IMR-90 (cell line): ENCODE results near the gene SBF2. TPM values are rescaled to one million over a fixed set of nuclear protein-coding genes. Genes with fewer than 3 reads are reported as not detected.

Source experiments
- ATAC-seq: fragments of 200-7000 bp; cut with Tn5 transposase; 2 replicates; pipeline ENCODE4 v1.9.1; 2020; ENCODE audit warnings: low read depth, mild to moderate bottlenecking, moderate library complexity
- BruUV-seq: library from RNA; stranded (reverse); fragments of 400-500 nt; replicated peaks from 2 replicates; lab custom pipeline; 2021; lab: Mats Ljungman, UMichigan
- CTCF ChIA-PET: fragments of 300-600 bp; formaldehyde crosslinking; extraction: SDS; loops from one replicate; lab custom pipeline; 2021; ENCODE audit warnings: antibody characterized with exemption; lab: Yijun Ruan, JAX
- POLR2A ChIA-PET: fragments of 300-600 bp; sonication (Branson Sonifier 250); formaldehyde crosslinking; loops from one replicate; lab custom pipeline; 2022; ENCODE audit warnings: antibody characterized with exemption; ENCODE audit not compliant: unreplicated experiment; lab: Charles Lee
- DNase-seq: peaks from one replicate; pipeline ENCODE4 v3.0.0; 2013
- H2AFZ ChIP-seq: replicated peaks from 2 replicates; pipeline ENCODE3; 2013; ENCODE audit warnings: low read length, mild to moderate bottlenecking; ENCODE audit not compliant: poor library complexity
- H2AK5ac ChIP-seq: 2 replicates; pipeline ENCODE4 v1.6.1; 2013; ENCODE audit warnings: low read depth, low read length, inconsistent platforms
- H2AK9ac ChIP-seq: replicated peaks from 2 replicates; pipeline ENCODE3; 2013; ENCODE audit warnings: mild to moderate bottlenecking, low read depth, low read length, moderate library complexity; ENCODE audit not compliant: poor library complexity
- H2BK120ac ChIP-seq: 2 replicates; pipeline ENCODE4 v1.6.1; 2013; ENCODE audit warnings: low read depth, low read length, inconsistent platforms
- H2BK15ac ChIP-seq: 3 replicates; pipeline ENCODE4 v1.6.1; 2013; ENCODE audit warnings: low read depth, low read length, inconsistent platforms
- H2BK20ac ChIP-seq: 2 replicates; pipeline ENCODE4 v1.6.1; 2013; ENCODE audit warnings: low read depth, mild to moderate bottlenecking, inconsistent platforms, low read length, moderate library complexity
- H2BK5ac ChIP-seq: 2 replicates; pipeline ENCODE4 v1.6.1; 2013; ENCODE audit warnings: mild to moderate bottlenecking, low read depth, low read length, inconsistent platforms; ENCODE audit not compliant: poor library complexity, severe bottlenecking
- H3K14ac ChIP-seq: replicated peaks from 2 replicates; pipeline ENCODE4 v1.6.1; 2013; ENCODE audit warnings: low read depth, low read length, inconsistent platforms
- H3K18ac ChIP-seq: 2 replicates; pipeline ENCODE4 v1.6.1; 2013; ENCODE audit warnings: low read depth, low read length, control low read depth
- H3K23ac ChIP-seq: 2 replicates; pipeline ENCODE4 v1.6.1; 2013; ENCODE audit warnings: low read depth, low read length, inconsistent platforms
- H3K27ac ChIP-seq: 2 replicates; pipeline ENCODE4 v1.5.1; 2013; ENCODE audit warnings: mild to moderate bottlenecking, control low read depth, low read length; ENCODE audit not compliant: insufficient read depth
- H3K27me3 ChIP-seq: 2 replicates; pipeline ENCODE4 v1.6.1; 2013; ENCODE audit warnings: low read length; ENCODE audit not compliant: control insufficient read depth, insufficient read depth
- H3K36me3 ChIP-seq: 2 replicates; pipeline ENCODE4 v1.6.1; 2013; ENCODE audit warnings: low read length, mixed read lengths; ENCODE audit not compliant: control insufficient read depth, insufficient read depth
- H3K4ac ChIP-seq: 2 replicates; pipeline ENCODE4 v1.6.1; 2013; ENCODE audit warnings: low read depth, low read length, inconsistent platforms
- H3K4me1 ChIP-seq: 2 replicates; pipeline ENCODE4 v1.6.1; 2013; ENCODE audit warnings: low read length, mixed read lengths; ENCODE audit not compliant: control insufficient read depth, insufficient read depth
- H3K4me2 ChIP-seq: 2 replicates; pipeline ENCODE4 v1.6.1; 2013; ENCODE audit warnings: low read depth, mild to moderate bottlenecking, control low read depth, low read length, moderate library complexity
- H3K4me3 ChIP-seq: 2 replicates; pipeline ENCODE4 v1.5.1; 2013; ENCODE audit warnings: low read depth, mild to moderate bottlenecking, control low read depth, low read length, moderate library complexity; ENCODE audit not compliant: insufficient read depth
- H3K56ac ChIP-seq: 2 replicates; pipeline ENCODE4 v1.6.1; 2013; ENCODE audit warnings: low read length, inconsistent platforms; ENCODE audit not compliant: insufficient read depth; ENCODE audit errors: extremely low read depth
- H3K79me1 ChIP-seq, 2 experiments: 2 replicates each; pipeline ENCODE4 v1.6.1; 2013; ENCODE audit warnings: low read length in 2 of 2, inconsistent platforms in 1 of 2, low read depth in 1 of 2
- H3K9ac ChIP-seq: 2 replicates; pipeline ENCODE4 v1.6.1; 2013; ENCODE audit warnings: low read depth, low read length, control low read depth
- H3K9me1 ChIP-seq: 2 replicates; pipeline ENCODE4 v1.6.1; 2013; ENCODE audit warnings: low read length, inconsistent platforms; ENCODE audit not compliant: insufficient read depth
- H3K9me3 ChIP-seq: 2 replicates; pipeline ENCODE4 v1.6.1; 2013; ENCODE audit warnings: low read length; ENCODE audit not compliant: control insufficient read depth, insufficient read depth
- H4K20me1 ChIP-seq: 2 replicates; pipeline ENCODE4 v1.6.1; 2013; ENCODE audit warnings: low read length, inconsistent platforms; ENCODE audit not compliant: insufficient read depth
- H4K5ac ChIP-seq: 2 replicates; pipeline ENCODE4 v1.6.1; 2013; ENCODE audit warnings: mild to moderate bottlenecking, low read depth, low read length, control low read depth
- H4K8ac ChIP-seq, 2 experiments: 2 replicates each; pipeline ENCODE4 v1.6.1; 2013; ENCODE audit warnings: low read depth in 2 of 2, low read length in 2 of 2, control low read depth in 1 of 2, inconsistent platforms in 1 of 2
- H4K91ac ChIP-seq: 2 replicates; pipeline ENCODE4 v1.6.1; 2013; ENCODE audit warnings: low read depth, low read length, inconsistent platforms; ENCODE audit not compliant: insufficient read depth
- BHLHE40 ChIP-seq: fragments of 150-350 bp; IDR thresholded peaks from 2 replicates; pipeline ENCODE4 v1.6.1; 2016; ENCODE audit warnings: mild to moderate bottlenecking, low read depth, low read length
- CEBPB ChIP-seq: IDR thresholded peaks from 2 replicates; pipeline ENCODE4 v1.6.1; 2012; ENCODE audit warnings: low read depth, low read length, improper control_type of control experiment
- CTCF ChIP-seq: conservative IDR thresholded peaks from 2 replicates; pipeline ENCODE4 v1.5.1; 2012; ENCODE audit warnings: mild to moderate bottlenecking, low read depth, low read length, improper control_type of control experiment
- ELK1 ChIP-seq: fragments of 150-350 bp; IDR thresholded peaks from 2 replicates; pipeline ENCODE4 v1.6.1; 2016; ENCODE audit warnings: low read depth, mild to moderate bottlenecking, low read length, moderate library complexity, borderline replicate concordance
- FOS ChIP-seq: fragments of 150-350 bp; IDR thresholded peaks from 2 replicates; pipeline ENCODE4 v1.6.1; 2016; ENCODE audit warnings: low read depth, low read length
- MAFK ChIP-seq: IDR thresholded peaks from 2 replicates; pipeline ENCODE4 v1.6.1; 2012; ENCODE audit warnings: low read depth, low read length, improper control_type of control experiment
- MAZ ChIP-seq: IDR thresholded peaks from 2 replicates; pipeline ENCODE4 v1.6.1; 2012; ENCODE audit warnings: low read depth, mild to moderate bottlenecking, low read length, improper control_type of control experiment, moderate library complexity, borderline replicate concordance
- MXI1 ChIP-seq: IDR thresholded peaks from 2 replicates; pipeline ENCODE4 v1.6.1; 2012; ENCODE audit warnings: low read depth, mild to moderate bottlenecking, low read length, moderate library complexity, borderline replicate concordance
- NFE2L2 ChIP-seq: fragments of 150-350 bp; IDR thresholded peaks from 2 replicates; pipeline ENCODE4 v1.6.1; 2016; ENCODE audit warnings: low read depth, mild to moderate bottlenecking, low read length
- POLR2A ChIP-seq: IDR thresholded peaks from 2 replicates; pipeline ENCODE4 v1.6.1; 2012; ENCODE audit warnings: mild to moderate bottlenecking, low read depth, low read length
- RCOR1 ChIP-seq: IDR thresholded peaks from 2 replicates; pipeline ENCODE4 v1.6.1; 2012; ENCODE audit warnings: mild to moderate bottlenecking, low read length, improper control_type of control experiment; ENCODE audit not compliant: insufficient replicate concordance
- SMC3 ChIP-seq: fragments of 150-350 bp; IDR thresholded peaks from 2 replicates; pipeline ENCODE4 v1.6.1; 2016; ENCODE audit warnings: low read depth, mild to moderate bottlenecking, antibody characterized with exemption, low read length, moderate library complexity
- WGBS, 2 experiments: methylation state at CpG; one replicate each; pipeline versions ENCODE4 v1.1.5 to v1.1.7; 2013; ENCODE audit warnings: missing lambda C conversion rate in 2 of 2; ENCODE audit not compliant: insufficient read length in 1 of 2; ENCODE audit errors: extremely low coverage in 2 of 2; 5-methylcytosine and 5-hydroxymethylcytosine counted together
- dilution Hi-C: fragments of 300-500 bp; cut with HindIII; formaldehyde crosslinking; loops from one replicate; pipeline ENCODE4 v1.14.3; 2018; ENCODE audit warnings: low sequenced_read_pairs; ENCODE audit not compliant: unreplicated experiment
- in situ Hi-C: fragments of 300-500 bp; cut with MboI; formaldehyde crosslinking; loops from 3 replicates; pipeline ENCODE4 v1.14.3; 2019; ENCODE audit warnings: low sequenced_read_pairs, inconsistent platforms, mixed read lengths
- intact Hi-C: fragments of 100-400 bp; cut with micrococcal nuclease; formaldehyde crosslinking; loops from 2 replicates; pipeline ENCODE4 v1.10.0; 2022
- polyA plus RNA-seq, 3 experiments: library from polyadenylated mRNA; depleted of rRNA; stranded (reverse); fragments of >200 nt; gene quantifications; 2 replicates each; pipeline ENCODE4 v1.2.3, GENCODE V29; 2012; ENCODE audit warnings: low replicate concordance in 1 of 3
- total RNA-seq: library from RNA; depleted of rRNA; stranded (reverse); fragments of >200 nt; gene quantifications from 2 replicates; pipeline ENCODE4 v1.2.3, GENCODE V29; 2012

Gene SBF2
- total and polyA plus RNA-seq, 2 of the 4 experiments (the other 2 are of a cell fraction): 23.8 to 51.8 TPM

DNA sequence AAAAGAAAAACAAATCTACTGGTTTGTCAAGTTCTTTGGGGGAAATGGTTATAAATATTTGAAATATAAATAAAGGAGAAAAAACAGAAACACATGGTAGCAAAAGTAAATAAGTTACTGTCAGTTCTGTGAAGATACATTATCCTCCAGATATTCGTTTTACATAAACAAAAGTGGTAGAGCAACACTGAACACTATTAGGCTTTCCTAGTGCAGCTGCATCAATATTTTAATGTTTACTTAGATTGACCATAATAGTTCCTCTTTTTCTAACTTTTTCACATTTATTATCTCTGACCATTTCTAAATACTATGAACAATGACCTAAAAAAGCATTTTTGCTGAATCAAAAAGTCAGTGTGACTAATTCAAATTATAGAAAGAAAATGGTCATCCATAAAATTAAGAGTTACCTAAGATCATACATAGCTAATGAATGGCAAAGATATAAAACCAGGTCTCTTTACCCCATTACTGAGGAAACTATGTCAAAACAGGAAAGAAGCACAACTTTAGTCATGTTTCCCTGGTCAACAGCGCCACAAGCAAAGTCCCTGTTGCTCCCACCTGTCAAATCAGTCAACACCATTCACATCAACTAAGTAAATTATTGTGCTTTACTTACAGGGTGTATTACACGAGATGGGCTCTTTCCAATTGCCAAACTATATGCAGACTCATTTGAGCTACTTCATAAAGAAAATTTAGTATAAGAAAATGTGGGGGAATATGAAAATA is 38.5 kb downstream of the SBF2 start:
- no peaks in the 10 kb centered on the region for H3K27me3 ChIP-seq
- peak overlapping the region in 1 of 2 experiments; percentile 6; a peak in 1 of 4 replicates for H4K8ac ChIP-seq
- peak; percentile 72 for ATAC-seq
- H3K56ac ChIP-seq: no peak overlapping the region
- no peak overlapping the region for H2AFZ ChIP-seq
- 0 out of 2 replicates have a peak overlapping the region, but pooled peaks have one; percentile 37 for H3K18ac ChIP-seq
- H3K14ac ChIP-seq: no peak overlapping the region
- H2BK120ac ChIP-seq: peak overlapping the region; percentile 49; the same call in 1 of the 2 replicates
- no peak overlapping the region for H3K4me3 ChIP-seq
- TF ChIP-seq MAFK (no peak), MAZ (no peak), MXI1 (no peak), CTCF (no peak), FOS (no peak), SMC3 (no peak), RCOR1 (no peak), CEBPB (no peak), ELK1 (no peak), POLR2A (no peak), BHLHE40 (no peak), NFE2L2 (no peak)
- H3K9ac ChIP-seq: no peak overlapping the region
- DNase-seq: peak; percentile 63
- H3K23ac ChIP-seq: peak overlapping the region; percentile 86
- POLR2A ChIA-PET: no interaction called here
- H3K4me1 ChIP-seq: peaks cover 5% of the 10 kb centered on the region
- no peak overlapping the region for H4K5ac ChIP-seq
- H3K27ac ChIP-seq: no peak overlapping the region; the same call in 1 of the 2 replicates
- no peak overlapping the region for H2BK20ac ChIP-seq
- H4K91ac ChIP-seq: no peak overlapping the region
- H2BK5ac ChIP-seq: peak overlapping the region; percentile 17
- peaks cover 27 to 61% of the 10 kb centered on the region in 2 experiments for H3K79me1 ChIP-seq
- H3K4me2 ChIP-seq: peak overlapping the region; percentile 66; the same call in 1 of the 2 replicates
- intact Hi-C loops: loop anchor here (2.0 to 5.0 kb wide), 2 partner anchors 15 to 37 kb away; partner anchors contain the start of gene SBF2
- H3K9me3 ChIP-seq: no peaks in the 10 kb centered on the region
- no TSS peak for BruUV-seq
- in situ Hi-C loops: no loop called here
- WGBS, 2 experiments: no CpG with 5 or more reads among the region's 3 CpGs
- H3K36me3 ChIP-seq: no peaks in the 10 kb centered on the region
- no peaks in the 10 kb centered on the region for H4K20me1 ChIP-seq
- H2AK5ac ChIP-seq: no peak overlapping the region
- H2BK15ac ChIP-seq: no peak overlapping the region
- dilution Hi-C loops: no loop called here
- peaks cover 9% of the 10 kb centered on the region for H3K9me1 ChIP-seq
- no peak overlapping the region for H2AK9ac ChIP-seq
- peak overlapping the region; percentile 64; the same call in 1 of the 2 replicates for H3K4ac ChIP-seq
- CTCF ChIA-PET: interaction anchor here (0.6 kb wide), 1 partner anchor 14 kb away, joined by 3 read pairs; no protein-coding TSS in a partner anchor
